Ascending aorta (tissue), 2 donors: Measurements from ENCODE around the gene TNIK. TPM values are rescaled to one million over a fixed set of nuclear protein-coding genes. Genes with fewer than 3 reads are reported as not detected.

Experiments
- DNase-seq, 2 donors: peaks; one replicate each; pipeline ENCODE4 v3.0.0-alpha.2; 2019; ENCODE audit warnings: low spot score in 2 of 2
- H3K27ac ChIP-seq, 2 donors: fragments of 200-600 bp; sonication (generic); one replicate each; pipeline ENCODE4 v1.5.1; 2016 to 2017; ENCODE audit warnings: mild to moderate bottlenecking in 1 of 2
- H3K27me3 ChIP-seq: fragments of 200-600 bp; sonication (generic); one replicate; pipeline ENCODE4 v1.5.1; 2017
- H3K36me3 ChIP-seq, 2 donors: fragments of 200-600 bp; sonication (generic); one replicate each; pipeline ENCODE4 v1.5.1; 2016
- H3K4me1 ChIP-seq, 2 donors: fragments of 200-600 bp; sonication (generic); one replicate each; pipeline ENCODE4 v1.5.1; 2016 to 2017; ENCODE audit warnings: mild to moderate bottlenecking in 1 of 2
- H3K4me3 ChIP-seq, 2 donors: fragments of 200-600 bp; sonication (generic); one replicate each; pipeline ENCODE4 v1.5.1; 2016 to 2017; ENCODE audit warnings: mild to moderate bottlenecking in 1 of 2
- H3K9me3 ChIP-seq, 2 donors: fragments of 200-600 bp; sonication (generic); one replicate each; pipeline ENCODE4 v1.5.1; 2016
- CTCF ChIP-seq, 3 experiments: fragments of 200-600 bp in 2 of 3; fragments of 450-650 bp in 1 of 3; sonication (generic) in 2 of 3; IDR thresholded peaks; one replicate each; pipeline ENCODE4 v1.5.1; 2016 to 2019; ENCODE audit warnings: antibody characterized with exemption in 3 of 3, mild to moderate bottlenecking in 1 of 3, moderate library complexity in 1 of 3
- intact Hi-C: fragments of 100-400 bp; cut with DNase I; formaldehyde crosslinking; loops from one replicate; pipeline ENCODE4 v1.15.1; 2023
- total RNA-seq: library from RNA; depleted of rRNA; stranded (reverse); fragments of >200 nt; gene quantifications from one replicate; pipeline ENCODE4 v1.1.0, GENCODE V29; 2016

Gene TNIK
- total RNA-seq, 1 donor from 2014 or later = 0.75 TPM

GRCh38 chr3:171412473-171412872 is 47.7 kb downstream of the TNIK start:
- Histone ChIP-seq H3K27me3 (no peaks in the 10 kb centered on the region), H3K9me3 (no peaks in the 10 kb centered on the region), H3K4me3 (no peak overlapping the region), H3K36me3 (no peaks in the 10 kb centered on the region), H3K27ac (no peak overlapping the region), H3K4me1 (no peaks in the 10 kb centered on the region)
- intact Hi-C loops = no loop called here
- no peak for TF ChIP-seq CTCF (IDR thresholded peaks at IDR 0.05)
- DNase-seq = no peak

GRCh38 chr3:171412054-171412453 is 48.2 kb downstream of the TNIK start:
- H3K9me3 ChIP-seq = no peaks in the 10 kb centered on the region
- intact Hi-C loops = no loop called here
- no peaks in the 10 kb centered on the region for H3K27me3 ChIP-seq
- no peaks in the 10 kb centered on the region for H3K4me1 ChIP-seq
- DNase-seq = no peak
- H3K27ac ChIP-seq = no peak overlapping the region
- no peaks in the 10 kb centered on the region for H3K36me3 ChIP-seq
- no peak for TF ChIP-seq CTCF (IDR thresholded peaks at IDR 0.05)
- H3K4me3 ChIP-seq = no peak overlapping the region

- Histone ChIP-seq H3K4me3 (no peak overlapping the region), H3K9me3 (no peaks in the 10 kb centered on the region), H3K36me3 (no peaks in the 10 kb centered on the region), H3K4me1 (no peaks in the 10 kb centered on the region), H3K27me3 (no peaks in the 10 kb centered on the region), H3K27ac (no peak overlapping the region)
- no peak for DNase-seq
- no peak for TF ChIP-seq CTCF (IDR thresholded peaks at IDR 0.05)
- intact Hi-C loops = no loop called here
These were observed 50.0 kb downstream of the TNIK start for GRCh38 chr3:171410186-171410585.

GRCh38 chr3:171407759-171408158 is 52.4 kb downstream of the TNIK start:
- Histone ChIP-seq H3K36me3 (no peaks in the 10 kb centered on the region), H3K4me1 (no peaks in the 10 kb centered on the region), H3K27me3 (no peaks in the 10 kb centered on the region), H3K9me3 (no peaks in the 10 kb centered on the region), H3K27ac (no peak overlapping the region), H3K4me3 (no peak overlapping the region)
- DNase-seq = no peak
- intact Hi-C loops = no loop called here
- TF ChIP-seq CTCF (IDR thresholded peaks at IDR 0.05) = no peak

GRCh38 chr3:171404376-171404967 is 55.7 kb downstream of the TNIK start:
- DNase-seq = no peak
- no peaks in the 10 kb centered on the region for H3K27me3 ChIP-seq
- no peak overlapping the region for H3K27ac ChIP-seq
- no peak for TF ChIP-seq CTCF (IDR thresholded peaks at IDR 0.05)
- no peak overlapping the region for H3K4me3 ChIP-seq
- intact Hi-C loops = no loop called here
- no peaks in the 10 kb centered on the region for H3K36me3 ChIP-seq
- H3K4me1 ChIP-seq = peaks cover 0 to 2% of the 10 kb centered on the region in 2 donors
- H3K9me3 ChIP-seq = no peaks in the 10 kb centered on the region

- TF ChIP-seq CTCF (IDR thresholded peaks at IDR 0.05) = no peak
- no peaks in the 10 kb centered on the region for H3K9me3 ChIP-seq
- no peak for DNase-seq
- H3K4me1 ChIP-seq = peaks cover 0 to 2% of the 10 kb centered on the region in 2 donors
- H3K4me3 ChIP-seq = no peak overlapping the region
- no peak overlapping the region for H3K27ac ChIP-seq
- no peaks in the 10 kb centered on the region for H3K27me3 ChIP-seq
- intact Hi-C loops = no loop called here
- H3K36me3 ChIP-seq = no peaks in the 10 kb centered on the region
These were observed 57.9 kb downstream of the TNIK start for GRCh38 chr3:171402281-171402680.
